ENCODE data around the gene PTPDC1. TPM values are rescaled to one million over a fixed set of nuclear protein-coding genes. Genes with fewer than 3 reads are reported as not detected.
"Not testable (repeated sequence)": the region's sequence is repeated elsewhere in the genome, so short reads cannot be mapped to it uniquely, and the experiment has no call there.

The PTPDC1 gene
- total and polyA plus RNA-seq, 7 experiments from 2014 or later: 2.5 to 8.5 (median 4.4) TPM

GRCh38 chr9:94120088-94120487 is 35.8 kb downstream of the PTPDC1 start:
- not testable (repeated sequence) for DNase-seq

GRCh38 chr9:94120854-94121376 is 36.7 kb downstream of the PTPDC1 start:
- Mint-ChIP-seq H3K4me1 (no peaks in the 10 kb centered on the region), H3K4me3 (no peak overlapping the region), H3K36me3 (peaks cover 2 to 33% (median 16%) of the 10 kb centered on the region in 5 donors), H3K9me3 (peaks cover 0 to 13% (median 4%) of the 10 kb centered on the region in 11 donors), H3K27ac (no peak overlapping the region), H3K27me3 (no peaks in the 10 kb centered on the region)
- no peaks in the 10 kb centered on the region for H3K27me3 ChIP-seq (ENCODE audit: control insufficient read depth in 2 of 2, insufficient read depth in 2 of 2, low read length in 2 of 2)
- H3K36me3 ChIP-seq (ENCODE audit: control insufficient read depth in 2 of 3, insufficient read depth in 3 of 3, low read length in 3 of 3): no peaks in the 10 kb centered on the region
- H3K4me1 ChIP-seq (ENCODE audit: control insufficient read depth in 2 of 2, insufficient read depth in 2 of 2, low read length in 2 of 2): no peaks in the 10 kb centered on the region
- ChIA-PET CTCF (no interaction called here), POLR2A (no interaction called here)
- intact Hi-C loops (cut with micrococcal nuclease): no loop called here
- H3K9me3 ChIP-seq (ENCODE audit: control insufficient read depth in 2 of 3, low read length in 3 of 3): no peaks in the 10 kb centered on the region
- ATAC-seq (no peak), DNase-seq (no peak)
- no peak overlapping the region for H3K27ac ChIP-seq (ENCODE audit: low read depth, low read length)
- no peak overlapping the region for H3K4me3 ChIP-seq (ENCODE audit: low read length)

More at GRCh38 chr9:94120088-94120487, 35.8 kb downstream of the PTPDC1 start:
- H3K9me3 ChIP-seq (ENCODE audit: control insufficient read depth in 2 of 3, low read length in 3 of 3); H3K36me3 ChIP-seq (ENCODE audit: control insufficient read depth in 2 of 3, insufficient read depth in 3 of 3, low read length in 3 of 3); H3K27ac Mint-ChIP-seq; H3K4me3 ChIP-seq (ENCODE audit: low read length); intact Hi-C loops (cut with micrococcal nuclease); CTCF ChIA-PET; ATAC-seq; H3K27me3 Mint-ChIP-seq; H3K4me3 Mint-ChIP-seq; POLR2A ChIA-PET; H3K4me1 ChIP-seq (ENCODE audit: control insufficient read depth in 2 of 2, insufficient read depth in 2 of 2, low read length in 2 of 2); H3K27ac ChIP-seq (ENCODE audit: low read depth, low read length); H3K27me3 ChIP-seq (ENCODE audit: control insufficient read depth in 2 of 2, insufficient read depth in 2 of 2, low read length in 2 of 2); H3K4me1 Mint-ChIP-seq: not testable (repeated sequence)
- Mint-ChIP-seq H3K36me3 (peaks cover 2 to 33% (median 16%) of the 10 kb centered on the region in 5 donors), H3K9me3 (peaks cover 0 to 13% (median 3%) of the 10 kb centered on the region in 11 donors)

GRCh38 chr9:94126844-94127243 is 42.6 kb downstream of the PTPDC1 start:
- ATAC-seq: no peak
- peaks cover 6 to 51% (median 31%) of the 10 kb centered on the region in 11 donors for H3K9me3 Mint-ChIP-seq

GRCh38 chr9:94127806-94128205 is 43.5 kb downstream of the PTPDC1 start:
- CTCF ChIA-PET: no interaction called here
- ATAC-seq (no peak), DNase-seq (no peak)
- Mint-ChIP-seq H3K4me3 (no peak overlapping the region), H3K4me1 (no peaks in the 10 kb centered on the region), H3K27me3 (no peaks in the 10 kb centered on the region), H3K36me3 (peaks cover 5 to 37% (median 16%) of the 10 kb centered on the region in 5 donors), H3K9me3 (peaks cover 6 to 51% (median 31%) of the 10 kb centered on the region in 11 donors), H3K27ac (no peak overlapping the region)
- intact Hi-C loops (cut with micrococcal nuclease): no loop called here
- H3K27ac ChIP-seq (ENCODE audit: low read depth, low read length): no peak overlapping the region
- POLR2A ChIA-PET: interaction anchor here (0.6 kb wide), 1 partner anchor 101 kb away, joined by 3 read pairs; no protein-coding TSS in a partner anchor
- H3K4me3 ChIP-seq (ENCODE audit: low read length): no peak overlapping the region
- peaks cover 0 to 24% (median 0%) of the 10 kb centered on the region in 3 experiments for H3K9me3 ChIP-seq (ENCODE audit: control insufficient read depth in 2 of 3, low read length in 3 of 3)
- H3K27me3 ChIP-seq (ENCODE audit: control insufficient read depth in 2 of 2, insufficient read depth in 2 of 2, low read length in 2 of 2): no peaks in the 10 kb centered on the region
- H3K4me1 ChIP-seq (ENCODE audit: control insufficient read depth in 2 of 2, insufficient read depth in 2 of 2, low read length in 2 of 2): no peaks in the 10 kb centered on the region
- H3K36me3 ChIP-seq (ENCODE audit: control insufficient read depth in 2 of 3, insufficient read depth in 3 of 3, low read length in 3 of 3): no peaks in the 10 kb centered on the region

More at GRCh38 chr9:94126844-94127243, 42.6 kb downstream of the PTPDC1 start:
- ChIA-PET CTCF (no interaction called here), POLR2A (no interaction called here)
- Histone ChIP-seq H3K27ac (ENCODE audit: low read depth, low read length) (no peak overlapping the region), H3K27me3 (ENCODE audit: control insufficient read depth in 2 of 2, insufficient read depth in 2 of 2, low read length in 2 of 2) (no peaks in the 10 kb centered on the region), H3K36me3 (ENCODE audit: control insufficient read depth in 2 of 3, insufficient read depth in 3 of 3, low read length in 3 of 3) (no peaks in the 10 kb centered on the region), H3K4me1 (ENCODE audit: control insufficient read depth in 2 of 2, insufficient read depth in 2 of 2, low read length in 2 of 2) (no peaks in the 10 kb centered on the region), H3K4me3 (ENCODE audit: low read length) (no peak overlapping the region), H3K9me3 (ENCODE audit: control insufficient read depth in 2 of 3, low read length in 3 of 3) (peaks cover 0 to 24% (median 0%) of the 10 kb centered on the region in 3 experiments)
- peaks cover 5 to 45% (median 16%) of the 10 kb centered on the region in 5 donors for H3K36me3 Mint-ChIP-seq
- H3K27ac Mint-ChIP-seq: no peak overlapping the region
- no peak for DNase-seq
- intact Hi-C loops (cut with micrococcal nuclease): no loop called here
- no peaks in the 10 kb centered on the region for H3K27me3 Mint-ChIP-seq
- no peak overlapping the region for H3K4me3 Mint-ChIP-seq
- H3K4me1 Mint-ChIP-seq: no peaks in the 10 kb centered on the region

GRCh38 chr9:94128580-94128979 is 44.3 kb downstream of the PTPDC1 start:
- Histone ChIP-seq H3K27ac (ENCODE audit: low read depth, low read length) (no peak overlapping the region), H3K4me3 (ENCODE audit: low read length) (no peak overlapping the region), H3K9me3 (ENCODE audit: control insufficient read depth in 2 of 3, low read length in 3 of 3) (peaks cover 0 to 24% (median 0%) of the 10 kb centered on the region in 3 experiments), H3K4me1 (ENCODE audit: control insufficient read depth in 2 of 2, insufficient read depth in 2 of 2, low read length in 2 of 2) (no peaks in the 10 kb centered on the region), H3K36me3 (ENCODE audit: control insufficient read depth in 2 of 3, insufficient read depth in 3 of 3, low read length in 3 of 3) (no peaks in the 10 kb centered on the region), H3K27me3 (ENCODE audit: control insufficient read depth in 2 of 2, insufficient read depth in 2 of 2, low read length in 2 of 2) (no peaks in the 10 kb centered on the region)
- no peak overlapping the region for H3K4me3 Mint-ChIP-seq
- intact Hi-C loops (cut with micrococcal nuclease): no loop called here
- POLR2A ChIA-PET: interaction anchor here (0.6 kb wide), 1 partner anchor 100 kb away, joined by 3 read pairs; no protein-coding TSS in a partner anchor
- peaks cover 5 to 32% (median 14%) of the 10 kb centered on the region in 5 donors for H3K36me3 Mint-ChIP-seq
- DNase-seq (no peak), ATAC-seq (no peak)
- peaks cover 6 to 51% (median 31%) of the 10 kb centered on the region in 11 donors for H3K9me3 Mint-ChIP-seq
- H3K4me1 Mint-ChIP-seq: no peaks in the 10 kb centered on the region
- H3K27ac Mint-ChIP-seq: no peak overlapping the region
- no peaks in the 10 kb centered on the region for H3K27me3 Mint-ChIP-seq
- CTCF ChIA-PET: no interaction called here

GRCh38 chr9:94134629-94135028 is 50.4 kb downstream of the PTPDC1 start:
- CTCF ChIA-PET: no interaction called here
- POLR2A ChIA-PET: no interaction called here
- ATAC-seq: no peak

GRCh38 chr9:94135222-94135621 is 51.0 kb downstream of the PTPDC1 start:
- Histone ChIP-seq H3K36me3 (ENCODE audit: control insufficient read depth in 2 of 3, insufficient read depth in 3 of 3, low read length in 3 of 3) (no peaks in the 10 kb centered on the region), H3K4me1 (ENCODE audit: control insufficient read depth in 2 of 2, insufficient read depth in 2 of 2, low read length in 2 of 2) (no peaks in the 10 kb centered on the region), H3K27me3 (ENCODE audit: control insufficient read depth in 2 of 2, insufficient read depth in 2 of 2, low read length in 2 of 2) (peaks cover 0 to 3% of the 10 kb centered on the region in 2 donors), H3K9me3 (ENCODE audit: control insufficient read depth in 2 of 3, low read length in 3 of 3) (no peaks in the 10 kb centered on the region), H3K27ac (ENCODE audit: low read depth, low read length) (no peak overlapping the region), H3K4me3 (ENCODE audit: low read length) (no peak overlapping the region)
- H3K27ac Mint-ChIP-seq: no peak overlapping the region
- H3K36me3 Mint-ChIP-seq: no peaks in the 10 kb centered on the region
- peaks cover 0 to 8% (median 2%) of the 10 kb centered on the region in 11 donors for H3K9me3 Mint-ChIP-seq
- no peak for ATAC-seq
- H3K4me3 Mint-ChIP-seq: no peak overlapping the region
- intact Hi-C loops (cut with micrococcal nuclease): loop anchor here in 1 of 2 donors (10.0 kb wide), 1 partner anchor 60 kb away; no protein-coding TSS in a partner anchor
- peaks cover 0 to 5% (median 0%) of the 10 kb centered on the region in 7 donors for H3K4me1 Mint-ChIP-seq
- POLR2A ChIA-PET: no interaction called here
- DNase-seq: no peak
- CTCF ChIA-PET: no interaction called here
- H3K27me3 Mint-ChIP-seq: peaks cover 0 to 5% (median 0%) of the 10 kb centered on the region in 5 donors

More at GRCh38 chr9:94134629-94135028, 50.4 kb downstream of the PTPDC1 start:
- peaks cover 0 to 5% (median 0%) of the 10 kb centered on the region in 7 donors for H3K4me1 Mint-ChIP-seq
- H3K27ac Mint-ChIP-seq: no peak overlapping the region
- Histone ChIP-seq H3K9me3 (ENCODE audit: control insufficient read depth in 2 of 3, low read length in 3 of 3) (peaks cover 0 to 2% (median 0%) of the 10 kb centered on the region in 3 experiments), H3K36me3 (ENCODE audit: control insufficient read depth in 2 of 3, insufficient read depth in 3 of 3, low read length in 3 of 3) (no peaks in the 10 kb centered on the region), H3K4me1 (ENCODE audit: control insufficient read depth in 2 of 2, insufficient read depth in 2 of 2, low read length in 2 of 2) (no peaks in the 10 kb centered on the region), H3K27me3 (ENCODE audit: control insufficient read depth in 2 of 2, insufficient read depth in 2 of 2, low read length in 2 of 2) (peaks cover 0 to 3% of the 10 kb centered on the region in 2 donors), H3K4me3 (ENCODE audit: low read length) (no peak overlapping the region), H3K27ac (ENCODE audit: low read depth, low read length) (no peak overlapping the region)
- intact Hi-C loops (cut with micrococcal nuclease): loop anchor here in 1 of 2 donors (10.0 kb wide), 1 partner anchor 60 kb away; no protein-coding TSS in a partner anchor
- H3K27me3 Mint-ChIP-seq: peaks cover 0 to 2% (median 0%) of the 10 kb centered on the region in 5 donors
- peaks cover 0 to 2% (median 0%) of the 10 kb centered on the region in 5 donors for H3K36me3 Mint-ChIP-seq
- peaks cover 0 to 11% (median 4%) of the 10 kb centered on the region in 11 donors for H3K9me3 Mint-ChIP-seq
- no peak for DNase-seq
- no peak overlapping the region for H3K4me3 Mint-ChIP-seq
